ENCODE data around the gene C17orf113.

GRCh38 chr17:42025936-42026335 is 24.5 kb downstream of the C17orf113 start:
- no peak for TF ChIP-seq FOSL1 (IDR thresholded peaks at IDR 0.05; ENCODE audit: low read depth)
- TF ChIP-seq SRF (IDR thresholded peaks at IDR 0.05; ENCODE audit: low read depth), result no peak
- no peak for TF ChIP-seq REST (IDR thresholded peaks at IDR 0.05; ENCODE audit: low read depth)
- TF ChIP-seq POLR2A (IDR thresholded peaks at IDR 0.05; ENCODE audit: borderline replicate concordance, extremely low read depth, insufficient read depth, insufficient read length), result no peak
- no peak for TF ChIP-seq RAD21 (IDR thresholded peaks at IDR 0.05; ENCODE audit: low read depth)
- TF ChIP-seq CTCF (IDR thresholded peaks at IDR 0.05 in 2 of 3, conservative IDR thresholded peaks at IDR 0.05 in 1 of 3; ENCODE audit: borderline replicate concordance in 1 of 3, insufficient read depth in 1 of 3, low read depth in 2 of 3, low read length in 2 of 3), result no peak
- TF ChIP-seq POLR2AphosphoS5 (IDR thresholded peaks at IDR 0.05; ENCODE audit: low read depth, low read length), result 0 out of 2 replicates have a peak, but pooled peaks have one; percentile 13
- no peak for TF ChIP-seq EZH2 (IDR thresholded peaks at IDR 0.05)

All from HCT116 (cell line).